HepG2 (cell line): Measurements from ENCODE around the gene JPH4. TPM values are rescaled to one million over a fixed set of nuclear protein-coding genes. Genes with fewer than 3 reads are reported as not detected.

Experiments
- ATAC-seq: fragments of 200-7000 bp; cut with Tn5 transposase; 3 replicates; pipeline ENCODE4 v1.9.1; 2020; ENCODE audit warnings: mild to moderate bottlenecking, moderate library complexity
- BruUV-seq: library from RNA; stranded (reverse); fragments of 400-500 nt; replicated peaks from 2 replicates; lab custom pipeline; 2021; lab: Mats Ljungman, UMichigan
- CTCF ChIA-PET: fragments of 300-600 bp; formaldehyde crosslinking; extraction: SDS; loops from one replicate; lab custom pipeline; 2021; ENCODE audit warnings: low total read pairs, inconsistent platforms, low intra/inter-chr PET ratio; lab: Yijun Ruan, JAX
- POLR2A ChIA-PET: fragments of 350-600 bp; sonication (Branson Sonifier 250); formaldehyde crosslinking; loops from one replicate; lab custom pipeline; 2020; ENCODE audit warnings: antibody characterized with exemption, inconsistent platforms; lab: Yijun Ruan, JAX
- DNase-seq: peaks from one replicate; pipeline ENCODE4 v3.0.0-alpha.2; 2015; ENCODE audit warnings: low spot score
- FAIRE-seq: peaks from 3 replicates; lab custom pipeline; 2011; peaks lifted over from hg19 to GRCh38; lab: Jason Lieb, UNC
- H2AFZ ChIP-seq: one replicate; pipeline ENCODE4 v1.6.1; 2011; ENCODE audit warnings: low read length, inconsistent platforms
- H3K27ac ChIP-seq: fragments of 300-600 bp; 3 replicates; pipeline ENCODE4 v1.8.0; 2011; ENCODE audit warnings: mixed run types, mild to moderate bottlenecking, mixed read lengths, low read length, inconsistent platforms; ENCODE audit not compliant: insufficient read depth; ENCODE audit errors: extremely low read length
- H3K27me3 ChIP-seq, 2 experiments: fragments of 200-600 bp in 1 of 2; 2 replicates in 1 of 2; 3 replicates in 1 of 2; pipeline versions ENCODE4 v1.6.0 to v1.8.0; 2011; ENCODE audit warnings: low read length in 2 of 2, mild to moderate bottlenecking in 2 of 2, moderate library complexity in 2 of 2, inconsistent platforms in 1 of 2; ENCODE audit not compliant: insufficient read depth in 2 of 2, control insufficient read depth in 1 of 2
- H3K36me3 ChIP-seq, 2 experiments: fragments of 200-600 bp in 1 of 2; replicated peaks in 1 of 2; 2 replicates in 1 of 2; 3 replicates in 1 of 2; pipeline versions ENCODE4 v1.5.1 to v1.8.0; 2011; ENCODE audit warnings: low read length in 2 of 2, inconsistent platforms in 1 of 2; ENCODE audit not compliant: insufficient read depth in 2 of 2, control insufficient read depth in 1 of 2
- H3K4me1 ChIP-seq: 2 replicates; pipeline ENCODE4 v1.5.1; 2012; ENCODE audit warnings: low read length, inconsistent platforms; ENCODE audit not compliant: insufficient read depth
- H3K4me2 ChIP-seq: 2 replicates; pipeline ENCODE4 v1.6.0; 2011; ENCODE audit warnings: low read depth, low read length, inconsistent platforms
- H3K4me3 ChIP-seq, 3 experiments: fragments of 200-600 bp in 1 of 3; sonication (generic), shearing (Covaris generic) in 1 of 3; replicated peaks in 1 of 3; 2 replicates each; pipeline ENCODE4 v1.5.1; 2011 to 2016; ENCODE audit warnings: low read length in 3 of 3, inconsistent platforms in 2 of 3, low read depth in 2 of 3, mild to moderate bottlenecking in 2 of 3, control low read depth in 1 of 3, mixed read lengths in 1 of 3; ENCODE audit not compliant: insufficient read depth in 1 of 3
- H3K79me2 ChIP-seq: one replicate; pipeline ENCODE4 v1.6.1; 2011; ENCODE audit warnings: low read length, inconsistent platforms; ENCODE audit not compliant: insufficient read depth
- H3K9ac ChIP-seq: 2 replicates; pipeline ENCODE4 v1.6.0; 2011; ENCODE audit warnings: mild to moderate bottlenecking, low read depth, low read length, inconsistent platforms; ENCODE audit not compliant: insufficient read depth
- H3K9me3 ChIP-seq: 2 replicates; pipeline ENCODE4 v1.5.1; 2012; ENCODE audit warnings: mild to moderate bottlenecking, low read length
- H4K20me1 ChIP-seq: 2 replicates; pipeline ENCODE4 v1.6.0; 2011; ENCODE audit warnings: inconsistent platforms, mild to moderate bottlenecking, low read length, moderate library complexity; ENCODE audit not compliant: insufficient read depth
- ATM ChIP-seq: fragments of 450-650 bp; IDR thresholded peaks from 2 replicates; pipeline ENCODE4 v1.7.1; 2017; ENCODE audit warnings: mild to moderate bottlenecking, borderline replicate concordance
- HCFC1 ChIP-seq: fragments of 150-350 bp; IDR thresholded peaks from 2 replicates; pipeline ENCODE4 v1.6.1; 2014; ENCODE audit warnings: low read depth, low read length
- MAFK ChIP-seq, 2 experiments: IDR thresholded peaks in 1 of 2; conservative IDR thresholded peaks in 1 of 2; 2 replicates each; pipeline ENCODE4 v1.6.1; 2011; ENCODE audit warnings: improper control_type of control experiment in 2 of 2, low read length in 2 of 2
- MYNN ChIP-seq: sonication (generic); formaldehyde crosslinking; IDR thresholded peaks from 2 replicates; pipeline ENCODE4 v1.4.0; 2020; ENCODE audit warnings: mild to moderate bottlenecking, low read depth, missing genetic modification reagents
- NCOA2 ChIP-seq: sonication (generic); formaldehyde crosslinking; IDR thresholded peaks from 2 replicates; pipeline ENCODE4 v1.8.0; 2022; ENCODE audit warnings: inconsistent platforms
- PHF20 ChIP-seq: sonication (generic); formaldehyde crosslinking; IDR thresholded peaks from 2 replicates; pipeline ENCODE4 v1.5.0; 2020; ENCODE audit warnings: mild to moderate bottlenecking, missing genetic modification reagents
- SCMH1 ChIP-seq: sonication (generic); formaldehyde crosslinking; IDR thresholded peaks from 2 replicates; pipeline ENCODE4 v1.9.0; 2021; ENCODE audit warnings: missing genetic modification reagents, mild to moderate bottlenecking, borderline replicate concordance
- SRF ChIP-seq: IDR thresholded peaks from 2 replicates; pipeline ENCODE4 v1.6.1; 2011; ENCODE audit warnings: mild to moderate bottlenecking, low read depth, low read length, moderate library complexity
- ZBTB42 ChIP-seq: sonication (generic); formaldehyde crosslinking; IDR thresholded peaks from 2 replicates; pipeline ENCODE4 v1.5.0; 2020; ENCODE audit warnings: mild to moderate bottlenecking, missing genetic modification reagents
- in situ Hi-C: cut with HindIII; loops from 2 replicates; pipeline ENCODE4 v1.10.0; 2017; ENCODE audit warnings: low pct_unique_long_range_greater_than_20kb; ENCODE audit not compliant: extremely low pct_ligation_motif_present
- intact Hi-C: fragments of 100-400 bp; cut with micrococcal nuclease; formaldehyde crosslinking; loops from one replicate; pipeline ENCODE4 v1.10.0; 2022; ENCODE audit not compliant: unreplicated experiment
- polyA plus RNA-seq, 8 experiments: library from polyadenylated mRNA; depleted of rRNA in 3 of 8; stranded (reverse) in 7 of 8; unstranded in 1 of 8; fragments of >200 nt; fragmentation: Illumina TruSeq in 4 of 8; extraction: Trizol in 4 of 8; gene quantifications; 2 replicates each; pipeline versions ENCODE4 v1.2.1 to v1.2.3, GENCODE V29; 2011 to 2016; ENCODE audit warnings: low read depth in 4 of 8, missing spikeins in 1 of 8, mixed read lengths in 1 of 8; ENCODE audit not compliant: insufficient read depth in 1 of 8
- total RNA-seq, 5 experiments: library from RNA; depleted of rRNA; stranded (reverse); fragments of >200 nt; fragmentation: Illumina TruSeq; extraction: Trizol; gene quantifications; 2 replicates each; pipeline ENCODE4 v1.2.3, GENCODE V29; 2016; ENCODE audit warnings: low read depth in 1 of 5
- TF ChIP-seq, protein P1 (sequence below): sonication (generic); formaldehyde crosslinking; conservative IDR thresholded peaks from 2 replicates; pipeline ENCODE4 v1.4.0; 2020; ENCODE audit warnings: missing genetic modification reagents
- TF ChIP-seq, protein P2 (sequence below): IDR thresholded peaks from 2 replicates; pipeline ENCODE4 v1.4.0; 2020; ENCODE audit warnings: mild to moderate bottlenecking, missing genetic modification reagents
- TF ChIP-seq, protein P3 (sequence below): IDR thresholded peaks from 2 replicates; pipeline ENCODE4 v1.6.1; 2016; ENCODE audit warnings: low read depth, borderline replicate concordance

Gene JPH4
- total and polyA plus RNA-seq, 2 of the 13 experiments (the other 11 are each of a cell fraction or from before 2014, with no cell fraction given): 0.08 to 0.22 TPM

DNA sequence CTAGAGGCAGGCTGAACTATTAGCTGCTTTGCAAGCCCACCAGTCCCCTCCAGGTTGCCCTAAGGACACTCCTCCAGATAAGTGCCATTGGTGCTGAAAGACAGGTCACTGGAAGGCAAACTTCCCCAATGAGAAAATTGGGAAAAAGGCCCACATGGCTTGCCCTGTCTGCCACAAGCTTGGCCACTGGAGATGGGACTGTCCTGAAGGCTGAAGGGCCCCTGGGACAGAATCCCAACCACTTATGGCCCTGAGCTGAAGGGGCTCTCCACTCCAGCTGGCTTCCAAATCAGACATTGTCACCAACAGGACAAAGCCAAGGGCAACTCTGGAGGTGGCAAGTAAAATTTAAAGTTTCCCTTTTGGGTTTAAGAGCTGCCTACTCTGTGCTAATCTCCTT lies 45.4 kb upstream of the JPH4 start:
- Histone ChIP-seq H3K4me2 (no peak overlapping the region), H3K4me1 (peaks cover 27% of the 10 kb centered on the region), H3K36me3 (no peaks in the 10 kb centered on the region), H3K9ac (no peak overlapping the region), H2AFZ (no peak overlapping the region), H3K27ac (no peak overlapping the region), H3K79me2 (no peaks in the 10 kb centered on the region), H4K20me1 (no peaks in the 10 kb centered on the region), H3K9me3 (peaks cover 33% of the 10 kb centered on the region), H3K27me3 (no peaks in the 10 kb centered on the region), H3K4me3 (no peak overlapping the region)
- POLR2A ChIA-PET: interaction anchor here (1.6 to 5.4 kb wide), 4 partner anchors 8 to 23 kb away, joined by 4 to 70 read pairs (median 50); partner anchors contain the start of gene DHRS2
- no TSS peak for BruUV-seq
- TF ChIP-seq MYNN (CRISPR knock-in tag) (no peak), ZBTB42 (CRISPR knock-in tag) (no peak), SCMH1 (CRISPR knock-in tag) (no peak), PHF20 (CRISPR knock-in tag) (no peak), NCOA2 (CRISPR knock-in tag) (no peak), SRF (no peak), ATM (no peak), MAFK (conservative IDR thresholded peaks at IDR 0.05 in 1 of 2, IDR thresholded peaks at IDR 0.05 in 1 of 2; ENCODE audit: low read length in 2 of 2) (no peak), HCFC1 (no peak)
- TF ChIP-seq, protein P1, sequence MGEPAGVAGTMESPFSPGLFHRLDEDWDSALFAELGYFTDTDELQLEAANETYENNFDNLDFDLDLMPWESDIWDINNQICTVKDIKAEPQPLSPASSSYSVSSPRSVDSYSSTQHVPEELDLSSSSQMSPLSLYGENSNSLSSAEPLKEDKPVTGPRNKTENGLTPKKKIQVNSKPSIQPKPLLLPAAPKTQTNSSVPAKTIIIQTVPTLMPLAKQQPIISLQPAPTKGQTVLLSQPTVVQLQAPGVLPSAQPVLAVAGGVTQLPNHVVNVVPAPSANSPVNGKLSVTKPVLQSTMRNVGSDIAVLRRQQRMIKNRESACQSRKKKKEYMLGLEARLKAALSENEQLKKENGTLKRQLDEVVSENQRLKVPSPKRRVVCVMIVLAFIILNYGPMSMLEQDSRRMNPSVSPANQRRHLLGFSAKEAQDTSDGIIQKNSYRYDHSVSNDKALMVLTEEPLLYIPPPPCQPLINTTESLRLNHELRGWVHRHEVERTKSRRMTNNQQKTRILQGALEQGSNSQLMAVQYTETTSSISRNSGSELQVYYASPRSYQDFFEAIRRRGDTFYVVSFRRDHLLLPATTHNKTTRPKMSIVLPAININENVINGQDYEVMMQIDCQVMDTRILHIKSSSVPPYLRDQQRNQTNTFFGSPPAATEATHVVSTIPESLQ (CRISPR knock-in tag): no peak
- TF ChIP-seq, protein P2, sequence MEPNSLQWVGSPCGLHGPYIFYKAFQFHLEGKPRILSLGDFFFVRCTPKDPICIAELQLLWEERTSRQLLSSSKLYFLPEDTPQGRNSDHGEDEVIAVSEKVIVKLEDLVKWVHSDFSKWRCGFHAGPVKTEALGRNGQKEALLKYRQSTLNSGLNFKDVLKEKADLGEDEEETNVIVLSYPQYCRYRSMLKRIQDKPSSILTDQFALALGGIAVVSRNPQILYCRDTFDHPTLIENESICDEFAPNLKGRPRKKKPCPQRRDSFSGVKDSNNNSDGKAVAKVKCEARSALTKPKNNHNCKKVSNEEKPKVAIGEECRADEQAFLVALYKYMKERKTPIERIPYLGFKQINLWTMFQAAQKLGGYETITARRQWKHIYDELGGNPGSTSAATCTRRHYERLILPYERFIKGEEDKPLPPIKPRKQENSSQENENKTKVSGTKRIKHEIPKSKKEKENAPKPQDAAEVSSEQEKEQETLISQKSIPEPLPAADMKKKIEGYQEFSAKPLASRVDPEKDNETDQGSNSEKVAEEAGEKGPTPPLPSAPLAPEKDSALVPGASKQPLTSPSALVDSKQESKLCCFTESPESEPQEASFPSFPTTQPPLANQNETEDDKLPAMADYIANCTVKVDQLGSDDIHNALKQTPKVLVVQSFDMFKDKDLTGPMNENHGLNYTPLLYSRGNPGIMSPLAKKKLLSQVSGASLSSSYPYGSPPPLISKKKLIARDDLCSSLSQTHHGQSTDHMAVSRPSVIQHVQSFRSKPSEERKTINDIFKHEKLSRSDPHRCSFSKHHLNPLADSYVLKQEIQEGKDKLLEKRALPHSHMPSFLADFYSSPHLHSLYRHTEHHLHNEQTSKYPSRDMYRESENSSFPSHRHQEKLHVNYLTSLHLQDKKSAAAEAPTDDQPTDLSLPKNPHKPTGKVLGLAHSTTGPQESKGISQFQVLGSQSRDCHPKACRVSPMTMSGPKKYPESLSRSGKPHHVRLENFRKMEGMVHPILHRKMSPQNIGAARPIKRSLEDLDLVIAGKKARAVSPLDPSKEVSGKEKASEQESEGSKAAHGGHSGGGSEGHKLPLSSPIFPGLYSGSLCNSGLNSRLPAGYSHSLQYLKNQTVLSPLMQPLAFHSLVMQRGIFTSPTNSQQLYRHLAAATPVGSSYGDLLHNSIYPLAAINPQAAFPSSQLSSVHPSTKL (CRISPR knock-in tag): no peak
- TF ChIP-seq, protein P3, sequence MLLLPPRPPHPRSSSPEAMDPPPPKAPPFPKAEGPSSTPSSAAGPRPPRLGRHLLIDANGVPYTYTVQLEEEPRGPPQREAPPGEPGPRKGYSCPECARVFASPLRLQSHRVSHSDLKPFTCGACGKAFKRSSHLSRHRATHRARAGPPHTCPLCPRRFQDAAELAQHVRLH (CRISPR knock-in tag): no peak
- no peak for FAIRE-seq
- in situ Hi-C loops (no loop called here), intact Hi-C loops (no loop called here)
- DNase-seq: no peak
- CTCF ChIA-PET: interaction anchor here (3.4 kb wide), 1 partner anchor 35 kb away, joined by 15 read pairs; no protein-coding TSS in a partner anchor
- ATAC-seq: no peak
